Stimulated activated CD4-positive, alpha-beta T cell treated with anti-CD3 and anti-CD28 coated beads, Interleukin-2, amount 100 ng/mL, for 48 hours (primary cell): ENCODE measurements around the gene PTAFR.
"Not testable (repeated sequence)": the region's sequence is repeated elsewhere in the genome, so short reads cannot be mapped to it uniquely, and the experiment has no call there.

Experiments
- DNase-seq, 2 donors: peaks; one replicate each; pipeline ENCODE4 v3.0.0-alpha.2; 2020

PTAFR gene

GRCh38 chr1:28143496-28144202 is 32.8 kb downstream of the PTAFR start:
- DNase-seq: no peak

DNA sequence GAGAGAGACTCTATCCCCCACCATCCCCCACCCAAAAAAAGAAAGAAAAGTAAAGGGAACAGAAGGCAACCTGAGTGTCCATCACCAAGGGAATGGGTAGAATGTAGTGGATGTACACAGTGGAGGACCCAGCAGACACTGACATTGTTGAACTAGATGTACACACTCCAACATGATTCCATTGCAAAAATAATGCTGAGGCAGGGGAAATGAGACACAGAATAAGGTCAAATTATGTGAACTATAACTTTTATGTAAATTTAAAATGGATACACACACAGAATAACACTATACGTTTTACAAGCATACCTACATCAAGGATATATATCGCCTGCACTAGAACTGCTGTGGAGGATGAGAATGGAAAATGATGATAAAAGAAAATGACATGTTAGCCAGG is 34.8 kb downstream of the PTAFR start:
- no peak for DNase-seq

DNA sequence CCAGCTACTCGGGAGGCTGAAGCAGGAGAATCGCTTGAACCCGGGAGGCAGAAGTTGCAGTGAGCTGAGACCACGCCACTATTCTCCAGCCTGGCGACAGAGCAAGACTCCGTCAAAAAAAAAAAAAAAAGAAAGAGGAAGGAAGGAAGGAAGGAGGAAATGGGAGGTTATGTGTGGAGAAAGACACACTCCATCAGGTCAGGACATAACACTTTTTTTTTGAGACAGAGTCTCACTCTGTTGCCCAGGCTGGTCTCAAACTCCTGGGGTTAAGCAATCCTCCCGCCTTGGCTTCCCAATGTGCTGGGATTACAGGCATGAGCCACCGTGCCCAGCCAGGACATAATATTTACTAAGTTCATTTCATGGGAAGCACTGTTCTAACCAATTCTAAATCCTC is 36.6 kb downstream of the PTAFR start:
- DNase-seq: not testable (repeated sequence)

DNA sequence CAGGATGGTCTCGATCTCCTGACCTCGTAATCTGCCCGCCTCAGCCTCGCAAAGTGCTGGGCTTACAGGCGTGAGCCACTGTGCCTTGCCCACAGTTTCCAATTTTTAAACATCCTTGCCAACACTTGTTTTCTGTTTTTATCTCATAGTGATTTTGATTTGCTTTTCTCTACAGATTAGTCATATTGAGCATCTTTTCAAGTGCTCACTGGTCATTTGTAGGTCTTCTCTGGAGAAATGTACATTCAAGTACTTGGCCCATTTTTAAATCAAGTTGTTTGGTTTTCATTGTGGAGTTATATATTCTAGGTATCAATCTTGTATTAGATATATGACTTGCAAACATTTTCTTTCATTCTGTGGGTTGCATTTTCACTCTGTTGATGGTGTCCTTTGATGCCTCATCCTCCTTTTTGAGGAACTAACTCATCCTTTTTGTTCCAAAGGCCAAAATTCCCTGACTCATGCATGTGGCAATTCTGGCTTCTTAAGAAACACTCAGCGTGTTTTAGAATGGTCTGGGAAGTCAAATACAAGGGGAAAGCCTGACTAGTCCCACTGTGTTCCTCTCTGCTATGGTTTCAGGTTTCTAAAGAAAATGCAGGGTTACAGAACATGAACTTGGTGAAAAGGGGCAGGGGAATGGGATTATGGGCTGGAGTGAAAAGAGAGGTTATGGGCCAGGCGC is 37.3 kb downstream of the PTAFR start:
- no peak for DNase-seq

DNA sequence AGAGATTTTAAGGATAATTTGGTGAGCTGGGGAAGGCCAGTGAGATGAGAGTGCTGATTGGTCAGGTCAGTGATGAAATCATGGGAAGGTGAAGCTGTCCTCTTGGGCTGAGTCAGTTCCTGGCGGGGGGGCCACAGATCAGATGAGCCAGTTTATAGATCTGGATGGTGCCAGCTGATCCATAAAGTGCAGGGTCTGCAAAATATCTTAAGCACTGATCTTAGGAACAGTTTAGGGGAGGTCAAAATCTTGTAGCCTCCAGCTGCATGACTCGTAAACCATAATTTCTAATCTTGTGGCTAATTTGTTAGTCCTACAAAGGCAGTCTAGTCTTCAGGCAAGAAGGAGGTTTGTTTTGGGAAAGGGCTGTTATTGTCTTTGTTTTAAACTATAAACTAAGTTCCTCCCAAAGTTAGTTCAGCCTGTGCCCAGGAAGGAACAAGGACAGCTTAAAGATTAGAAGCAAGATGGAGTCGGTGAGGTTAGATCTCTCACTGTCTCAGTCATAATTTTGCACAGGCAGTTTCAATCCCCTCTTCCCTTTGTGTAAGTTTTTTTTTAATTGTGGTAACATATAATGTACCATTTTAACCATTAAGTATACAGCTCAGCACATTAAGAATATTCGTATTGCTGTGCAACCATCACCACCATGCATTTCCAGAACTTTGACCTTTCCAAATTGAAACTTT is 39.4 kb downstream of the PTAFR start:
- DNase-seq: no peak

- no peak for DNase-seq
Observed at GRCh38 chr1:28136169-28136921, 40.1 kb downstream of the PTAFR start.

GRCh38 chr1:28135371-28136168 is 40.9 kb downstream of the PTAFR start:
- DNase-seq: no peak

GRCh38 chr1:28134651-28135207 is 41.8 kb downstream of the PTAFR start:
- DNase-seq: no peak

- DNase-seq: no peak
Observed at GRCh38 chr1:28132171-28133167, 44.0 kb downstream of the PTAFR start.

GRCh38 chr1:28130901-28131300 is 45.6 kb downstream of the PTAFR start:
- no peak for DNase-seq

- DNase-seq: no peak
Observed at GRCh38 chr1:28129150-28129549, 47.3 kb downstream of the PTAFR start.

GRCh38 chr1:28127617-28128257 is 48.8 kb downstream of the PTAFR start:
- DNase-seq: no peak

- DNase-seq: no peak
Observed at GRCh38 chr1:28126783-28127490, 49.6 kb downstream of the PTAFR start.

GRCh38 chr1:28126212-28126611 is 50.3 kb downstream of the PTAFR start:
- DNase-seq: no peak

DNA sequence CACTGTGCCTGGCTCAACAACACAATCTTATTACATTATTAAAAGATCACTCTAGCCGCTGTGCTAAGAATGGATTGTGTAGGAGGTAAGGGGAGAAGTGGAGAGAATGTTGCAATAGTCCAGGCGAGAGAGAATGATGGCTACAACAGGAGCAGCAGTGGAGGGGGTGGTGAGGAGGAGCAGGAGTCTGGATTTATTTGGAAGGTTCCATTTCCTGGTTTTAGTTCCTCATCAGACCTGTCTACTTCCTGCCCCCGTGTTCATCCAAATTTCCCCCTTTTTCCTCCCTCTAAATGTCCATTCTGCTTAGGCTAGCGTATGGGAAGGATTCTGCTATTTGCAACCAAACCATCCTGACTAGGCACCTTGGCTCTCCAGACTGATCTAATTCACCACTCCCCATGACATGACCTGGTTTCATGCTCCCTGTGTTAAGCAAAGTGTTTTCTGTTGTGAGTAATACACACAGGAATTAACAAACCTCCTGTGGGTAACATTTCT is 53.0 kb downstream of the PTAFR start:
- DNase-seq: no peak

DNA sequence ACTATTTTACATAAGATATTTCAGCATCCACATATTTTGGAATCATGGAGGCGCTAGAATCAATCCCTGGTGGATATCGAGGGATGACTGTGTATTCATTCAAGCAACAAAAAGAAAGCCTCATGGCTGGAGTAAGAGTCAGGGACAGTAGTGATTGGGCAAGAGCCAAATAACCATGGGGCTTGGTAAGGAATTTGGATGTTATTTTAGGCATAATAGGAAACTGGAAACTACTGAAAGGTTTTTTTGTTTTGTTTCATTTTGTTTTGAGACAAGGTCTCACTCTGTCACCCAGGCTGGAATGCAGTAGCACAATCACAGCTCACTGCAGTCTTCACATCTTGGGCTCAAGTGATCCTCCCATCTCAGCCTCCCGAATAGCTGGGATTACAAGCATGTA is 54.3 kb downstream of the PTAFR start:
- DNase-seq: no peak

DNA sequence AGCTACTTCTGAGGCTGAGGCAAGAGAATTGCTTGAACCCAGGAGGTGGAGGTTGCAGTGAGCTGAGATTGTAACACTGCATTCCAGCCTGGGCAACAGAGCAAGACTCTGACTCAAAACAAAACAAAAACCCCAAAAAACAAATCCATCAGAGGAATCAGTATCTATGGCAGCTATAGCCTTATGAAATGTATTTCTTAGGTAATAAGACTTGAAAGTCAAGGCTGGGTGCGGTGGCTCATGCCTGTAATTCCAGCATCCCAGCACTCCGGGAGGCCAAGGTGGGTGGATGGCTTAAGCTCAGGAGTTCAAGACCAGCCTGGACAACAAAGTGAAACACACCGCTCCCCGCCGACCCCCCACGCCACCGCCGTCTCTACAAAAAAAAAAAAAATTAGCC is 56.9 kb downstream of the PTAFR start:
- no peak for DNase-seq

DNA sequence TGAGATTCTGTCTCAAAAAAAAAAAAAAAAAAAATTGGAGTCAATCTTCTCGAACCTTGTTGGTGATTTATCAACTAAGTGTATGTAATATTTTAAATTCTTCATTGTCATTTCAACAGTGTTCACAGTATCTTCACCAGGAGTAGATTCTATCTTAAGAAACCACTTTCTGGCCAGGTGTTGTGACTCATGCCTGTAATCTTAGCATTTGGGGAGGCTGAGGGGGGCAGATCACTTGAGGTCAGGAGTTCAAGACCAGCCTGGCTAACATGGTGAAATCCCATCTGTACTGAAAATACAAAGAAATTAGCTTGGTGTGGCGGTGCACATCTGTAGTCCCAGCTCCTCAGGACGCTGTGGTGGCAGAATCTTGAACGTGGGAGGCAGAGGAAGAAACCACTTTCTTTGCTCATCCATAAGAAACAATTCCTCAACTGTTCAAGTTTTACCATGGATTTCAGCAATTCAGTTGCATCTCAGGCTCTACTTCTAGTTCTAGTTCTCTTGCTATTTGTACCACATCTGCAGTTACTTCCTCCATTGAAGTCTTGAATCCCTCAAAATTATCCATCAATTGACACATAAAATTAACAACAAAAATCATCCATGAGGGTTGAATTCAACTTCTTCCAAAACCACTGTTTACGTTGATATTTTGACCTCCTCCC is 57.7 kb downstream of the PTAFR start:
- no peak for DNase-seq

DNA sequence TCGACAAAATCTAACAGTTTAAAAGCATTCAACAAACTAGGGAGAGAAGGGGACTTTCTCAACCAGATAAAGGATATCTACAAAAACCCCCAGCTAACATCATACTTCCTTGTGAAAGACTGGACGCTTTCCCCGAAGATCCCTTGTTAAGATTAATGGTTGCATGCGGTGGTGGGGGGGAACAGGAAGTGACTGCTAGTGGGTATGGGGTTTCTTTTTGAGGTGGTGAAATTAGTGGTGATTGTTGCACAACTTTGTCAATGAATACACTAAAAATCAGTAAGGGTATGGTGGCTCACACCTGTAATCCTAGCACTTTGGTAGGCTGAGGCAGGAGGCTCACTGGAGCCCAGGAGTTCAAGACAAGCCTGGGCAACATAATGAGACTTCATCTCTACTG is 61.2 kb downstream of the PTAFR start:
- DNase-seq: peak; percentile 25 to 36
